ENCODE results near the gene ESPN.
"Not testable (repeated sequence)": the region's sequence is repeated elsewhere in the genome, so short reads cannot be mapped to it uniquely, and the experiment has no call there.

ESPN gene

GRCh38 chr1:6424619-6425593, at the start of gene ESPN:
ESPN (plus strand) TSS chr1:6424776; CDS start chr1:6424956, 180 bp downstream.
- no peak for DNase-seq (ENCODE audit: low read depth, low spot score)

- no peak for DNase-seq (ENCODE audit: low read depth, low spot score)
Measured at GRCh38 chr1:6378096-6378746, 46.4 kb upstream of the ESPN start.

GRCh38 chr1:6380037-6380436, 44.5 kb upstream of the ESPN start:
- DNase-seq (ENCODE audit: low read depth, low spot score) = no peak

- DNase-seq (ENCODE audit: low read depth, low spot score) = no peak
Measured at GRCh38 chr1:6384135-6384534, 40.4 kb upstream of the ESPN start.

GRCh38 chr1:6384962-6385361, 39.6 kb upstream of the ESPN start:
- no peak for DNase-seq (ENCODE audit: low read depth, low spot score)

- no peak for DNase-seq (ENCODE audit: low read depth, low spot score)
Measured at GRCh38 chr1:6385488-6386191, 38.9 kb upstream of the ESPN start.

- no peak for DNase-seq (ENCODE audit: low read depth, low spot score)
Measured at GRCh38 chr1:6386371-6386949, 38.1 kb upstream of the ESPN start.

GRCh38 chr1:6389971-6390370, 34.6 kb upstream of the ESPN start:
- DNase-seq (ENCODE audit: low read depth, low spot score) = no peak

- DNase-seq (ENCODE audit: low read depth, low spot score) = no peak
Measured at GRCh38 chr1:6391951-6392808, 32.4 kb upstream of the ESPN start.

GRCh38 chr1:6392809-6393399, 31.7 kb upstream of the ESPN start:
- DNase-seq (ENCODE audit: low read depth, low spot score) = no peak

- peak; percentile 80 for DNase-seq (ENCODE audit: low read depth, low spot score)
Measured at GRCh38 chr1:6393400-6394187, 31.0 kb upstream of the ESPN start, which contains the start of gene ACOT7. ACOT7 (minus strand) TSS chr1:6393767; CDS start chr1:6393399, 368 bp downstream.

GRCh38 chr1:6395130-6395529, 29.4 kb upstream of the ESPN start:
- DNase-seq (ENCODE audit: low read depth, low spot score) = not testable (repeated sequence)

GRCh38 chr1:6395781-6396244, 28.8 kb upstream of the ESPN start:
- not testable (repeated sequence) for DNase-seq (ENCODE audit: low read depth, low spot score)

GRCh38 chr1:6396998-6397397, 27.6 kb upstream of the ESPN start:
- DNase-seq (ENCODE audit: low read depth, low spot score) = no peak

GRCh38 chr1:6397844-6398441, 26.6 kb upstream of the ESPN start:
- no peak for DNase-seq (ENCODE audit: low read depth, low spot score)

- DNase-seq (ENCODE audit: low read depth, low spot score) = no peak
Measured at GRCh38 chr1:6399294-6399693, 25.3 kb upstream of the ESPN start.

- no peak for DNase-seq (ENCODE audit: low read depth, low spot score)
Measured at GRCh38 chr1:6401673-6402072, 22.9 kb upstream of the ESPN start.

GRCh38 chr1:6408023-6408422, 16.6 kb upstream of the ESPN start:
- DNase-seq (ENCODE audit: low read depth, low spot score) = no peak

GRCh38 chr1:6409053-6409452, 15.5 kb upstream of the ESPN start:
- DNase-seq (ENCODE audit: low read depth, low spot score) = no peak
